ENCODE measurements around the gene FYN.

Gene FYN

DNA sequence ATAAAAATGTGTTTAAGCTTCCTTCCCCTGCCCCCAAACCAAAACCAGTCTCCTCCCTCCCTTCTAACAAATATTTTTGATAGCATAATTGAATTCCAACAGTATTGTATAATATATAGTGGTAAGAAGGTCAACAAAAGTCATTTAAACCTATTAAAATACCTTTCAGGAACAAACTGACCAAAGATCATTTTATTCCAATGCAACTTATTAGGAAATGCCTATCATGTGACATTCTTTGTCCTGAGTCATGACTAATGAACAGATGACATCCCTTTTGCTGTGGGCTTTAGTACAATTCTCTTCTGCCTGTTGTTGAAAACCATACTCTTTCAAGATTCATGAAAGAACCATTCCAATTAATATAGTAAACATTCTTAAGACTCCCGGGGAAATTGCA lies 216.1 kb downstream of the FYN start:
- TF ChIP-seq ZNF747 (tag by site-specific recombination; IDR thresholded peaks at IDR 0.05) (no peak), ZBTB17 (tag by site-specific recombination; IDR thresholded peaks at IDR 0.05) (no peak), ZNF585B (tag by site-specific recombination; IDR thresholded peaks at IDR 0.05) (no peak), HOXD13 (CRISPR knock-in tag; IDR thresholded peaks at IDR 0.05; ENCODE audit: borderline replicate concordance) (no peak), ZNF621 (tag by site-specific recombination; IDR thresholded peaks at IDR 0.05) (no peak), ZNF707 (tag by site-specific recombination; IDR thresholded peaks at IDR 0.05) (no peak)
- TF ChIP-seq, protein P1, sequence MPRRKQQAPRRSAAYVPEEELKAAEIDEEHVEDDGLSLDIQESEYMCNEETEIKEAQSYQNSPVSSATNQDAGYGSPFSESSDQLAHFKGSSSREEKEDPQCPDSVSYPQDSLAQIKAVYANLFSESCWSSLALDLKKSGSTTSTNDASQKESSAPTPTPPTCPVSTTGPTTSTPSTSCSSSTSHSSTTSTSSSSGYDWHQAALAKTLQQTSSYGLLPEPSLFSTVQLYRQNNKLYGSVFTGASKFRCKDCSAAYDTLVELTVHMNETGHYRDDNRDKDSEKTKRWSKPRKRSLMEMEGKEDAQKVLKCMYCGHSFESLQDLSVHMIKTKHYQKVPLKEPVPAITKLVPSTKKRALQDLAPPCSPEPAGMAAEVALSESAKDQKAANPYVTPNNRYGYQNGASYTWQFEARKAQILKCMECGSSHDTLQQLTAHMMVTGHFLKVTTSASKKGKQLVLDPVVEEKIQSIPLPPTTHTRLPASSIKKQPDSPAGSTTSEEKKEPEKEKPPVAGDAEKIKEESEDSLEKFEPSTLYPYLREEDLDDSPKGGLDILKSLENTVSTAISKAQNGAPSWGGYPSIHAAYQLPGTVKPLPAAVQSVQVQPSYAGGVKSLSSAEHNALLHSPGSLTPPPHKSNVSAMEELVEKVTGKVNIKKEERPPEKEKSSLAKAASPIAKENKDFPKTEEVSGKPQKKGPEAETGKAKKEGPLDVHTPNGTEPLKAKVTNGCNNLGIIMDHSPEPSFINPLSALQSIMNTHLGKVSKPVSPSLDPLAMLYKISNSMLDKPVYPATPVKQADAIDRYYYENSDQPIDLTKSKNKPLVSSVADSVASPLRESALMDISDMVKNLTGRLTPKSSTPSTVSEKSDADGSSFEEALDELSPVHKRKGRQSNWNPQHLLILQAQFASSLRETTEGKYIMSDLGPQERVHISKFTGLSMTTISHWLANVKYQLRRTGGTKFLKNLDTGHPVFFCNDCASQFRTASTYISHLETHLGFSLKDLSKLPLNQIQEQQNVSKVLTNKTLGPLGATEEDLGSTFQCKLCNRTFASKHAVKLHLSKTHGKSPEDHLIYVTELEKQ (tag by site-specific recombination; IDR thresholded peaks at IDR 0.05; ENCODE audit: borderline replicate concordance): no peak
- TF ChIP-seq, protein P2, sequence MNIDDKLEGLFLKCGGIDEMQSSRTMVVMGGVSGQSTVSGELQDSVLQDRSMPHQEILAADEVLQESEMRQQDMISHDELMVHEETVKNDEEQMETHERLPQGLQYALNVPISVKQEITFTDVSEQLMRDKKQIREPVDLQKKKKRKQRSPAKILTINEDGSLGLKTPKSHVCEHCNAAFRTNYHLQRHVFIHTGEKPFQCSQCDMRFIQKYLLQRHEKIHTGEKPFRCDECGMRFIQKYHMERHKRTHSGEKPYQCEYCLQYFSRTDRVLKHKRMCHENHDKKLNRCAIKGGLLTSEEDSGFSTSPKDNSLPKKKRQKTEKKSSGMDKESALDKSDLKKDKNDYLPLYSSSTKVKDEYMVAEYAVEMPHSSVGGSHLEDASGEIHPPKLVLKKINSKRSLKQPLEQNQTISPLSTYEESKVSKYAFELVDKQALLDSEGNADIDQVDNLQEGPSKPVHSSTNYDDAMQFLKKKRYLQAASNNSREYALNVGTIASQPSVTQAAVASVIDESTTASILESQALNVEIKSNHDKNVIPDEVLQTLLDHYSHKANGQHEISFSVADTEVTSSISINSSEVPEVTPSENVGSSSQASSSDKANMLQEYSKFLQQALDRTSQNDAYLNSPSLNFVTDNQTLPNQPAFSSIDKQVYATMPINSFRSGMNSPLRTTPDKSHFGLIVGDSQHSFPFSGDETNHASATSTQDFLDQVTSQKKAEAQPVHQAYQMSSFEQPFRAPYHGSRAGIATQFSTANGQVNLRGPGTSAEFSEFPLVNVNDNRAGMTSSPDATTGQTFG (tag by site-specific recombination; IDR thresholded peaks at IDR 0.05; ENCODE audit: borderline replicate concordance): no peak
- peaks cover 0 to 15% of the 10 kb centered on the region in 2 experiments; a peak in 1 of 3 replicates for H3K36me3 ChIP-seq (ENCODE audit: control insufficient read depth in 2 of 2, insufficient read depth in 1 of 2, low read length in 2 of 2)
- no peaks in the 10 kb centered on the region for H3K9me3 ChIP-seq (ENCODE audit: control insufficient read depth, insufficient read depth, low read depth, low read length)
- H3K4me1 ChIP-seq (ENCODE audit: control insufficient read depth, insufficient read depth, low read length): peaks cover 2% of the 10 kb centered on the region; the same call in 1 of the 2 replicates
- POLR2A ChIA-PET: no interaction called here
- H3K27ac ChIP-seq (ENCODE audit: extremely low read depth, low read depth, low read length): no peak overlapping the region
- CTCF ChIA-PET: no interaction called here
- no peak overlapping the region for H3K4me3 ChIP-seq (ENCODE audit: low read depth, low read length)

DNA sequence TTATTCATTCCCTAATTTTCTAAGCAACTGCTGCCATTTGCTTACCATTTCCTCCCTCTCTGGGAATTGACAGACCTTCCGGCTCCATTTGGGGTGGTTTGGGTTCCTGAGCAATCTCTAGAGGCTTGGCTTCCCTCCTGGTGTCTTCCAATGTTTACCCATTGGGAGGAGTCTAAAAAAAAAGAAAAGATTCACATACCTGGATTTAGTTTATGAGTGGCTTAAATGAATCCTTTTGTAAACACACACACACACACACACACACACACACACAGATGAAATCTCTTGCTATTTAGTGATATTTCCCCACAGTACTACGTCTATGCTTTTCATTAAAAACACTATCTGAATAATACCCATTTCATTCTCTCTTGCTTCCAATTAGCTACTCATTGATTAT lies 219.3 kb downstream of the FYN start:
- H3K4me3 ChIP-seq (ENCODE audit: low read depth, low read length): no peak overlapping the region
- ChIA-PET POLR2A (no interaction called here), CTCF (interaction anchor here (0.6 to 0.7 kb wide), 4 partner anchors 10 to 432 kb away, joined by 3 to 5 read pairs (median 4); no protein-coding TSS in a partner anchor)
- no peaks in the 10 kb centered on the region for H3K36me3 ChIP-seq (ENCODE audit: control insufficient read depth in 2 of 2, insufficient read depth in 1 of 2, low read length in 2 of 2)
- H3K27ac ChIP-seq (ENCODE audit: extremely low read depth, low read depth, low read length): no peak overlapping the region
- no peaks in the 10 kb centered on the region for H3K9me3 ChIP-seq (ENCODE audit: control insufficient read depth, insufficient read depth, low read depth, low read length)
- TF ChIP-seq ZNF677 (tag by site-specific recombination; IDR thresholded peaks at IDR 0.05) (no peak), ZNF585B (tag by site-specific recombination; IDR thresholded peaks at IDR 0.05) (no peak), OVOL3 (tag by site-specific recombination; IDR thresholded peaks at IDR 0.05) (no peak), YY1 (tag by site-specific recombination; IDR thresholded peaks at IDR 0.05) (no peak), SP7 (tag by site-specific recombination; IDR thresholded peaks at IDR 0.05) (no peak), ZNF169 (tag by site-specific recombination; IDR thresholded peaks at IDR 0.05) (no peak)
- no peaks in the 10 kb centered on the region for H3K4me1 ChIP-seq (ENCODE audit: control insufficient read depth, insufficient read depth, low read length)

DNA sequence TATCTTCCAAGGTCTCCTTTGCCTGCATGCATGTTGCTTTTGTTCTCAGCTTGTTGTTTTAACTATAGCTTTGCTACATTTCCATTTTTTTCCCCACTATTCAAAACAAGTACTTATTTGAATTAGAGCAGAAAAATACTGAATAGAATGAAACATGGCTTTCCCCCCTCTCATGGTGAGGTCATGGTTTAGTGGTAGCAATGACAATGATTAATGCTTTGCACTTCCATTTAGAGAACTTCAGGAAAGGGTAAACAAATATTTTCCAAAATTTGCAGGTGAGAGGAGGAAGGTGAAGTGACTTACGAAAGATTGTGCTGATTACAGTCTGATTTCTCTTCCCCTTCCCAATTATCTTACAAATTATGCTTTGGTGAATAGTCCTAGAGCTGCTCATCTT lies 219.8 kb downstream of the FYN start:
- H3K36me3 ChIP-seq (ENCODE audit: control insufficient read depth in 2 of 2, insufficient read depth in 1 of 2, low read length in 2 of 2): no peaks in the 10 kb centered on the region
- H3K4me3 ChIP-seq (ENCODE audit: low read depth, low read length): no peak overlapping the region
- H3K4me1 ChIP-seq (ENCODE audit: control insufficient read depth, insufficient read depth, low read length): no peaks in the 10 kb centered on the region
- POLR2A ChIA-PET: no interaction called here
- no peaks in the 10 kb centered on the region for H3K9me3 ChIP-seq (ENCODE audit: control insufficient read depth, insufficient read depth, low read depth, low read length)
- H3K27ac ChIP-seq (ENCODE audit: extremely low read depth, low read depth, low read length): no peak overlapping the region
- TF ChIP-seq GFI1B (tag by site-specific recombination; IDR thresholded peaks at IDR 0.05) (no peak), BCL11B (tag by site-specific recombination; IDR thresholded peaks at IDR 0.05; ENCODE audit: low read depth) (no peak), ZNF670 (tag by site-specific recombination; IDR thresholded peaks at IDR 0.05; ENCODE audit: low read depth) (no peak), ZNF830 (tag by site-specific recombination; IDR thresholded peaks at IDR 0.05; ENCODE audit: low read depth) (no peak), ZNF843 (tag by site-specific recombination; IDR thresholded peaks at IDR 0.05) (no peak), ZBTB1 (tag by site-specific recombination; IDR thresholded peaks at IDR 0.05) (no peak), ZNF140 (tag by site-specific recombination; IDR thresholded peaks at IDR 0.05) (no peak)
- CTCF ChIA-PET: interaction anchor here (0.6 to 0.7 kb wide), 2 partner anchors 17 to 389 kb away, joined by 3 to 5 read pairs; no protein-coding TSS in a partner anchor

Measured in HEK293 (cell line).